T-cell (primary cell): Measurements from ENCODE around the gene TPST2. TPM values are rescaled to one million over a fixed set of nuclear protein-coding genes. Genes with fewer than 3 reads are reported as not detected.

Experiments used
- ATAC-seq, 4 experiments: fragments of 200-7000 bp in 3 of 4; fragments of 150-1000 bp in 1 of 4; cut with Tn5 transposase; replicated peaks in 1 of 4; 1 replicate in 3 of 4; 2 replicates in 1 of 4; pipeline ENCODE4 v1.10.0; 2021; ENCODE audit warnings: moderate library complexity in 3 of 4, mild to moderate bottlenecking in 2 of 4, moderate number of reproducible peaks in 1 of 4
- CTCF ChIA-PET, 2 donors: fragments of 300-600 bp; sonication (Branson Sonifier 250); formaldehyde crosslinking; loops; one replicate each; lab custom pipeline; 2022; ENCODE audit warnings: antibody characterized with exemption in 2 of 2; lab: Charles Lee
- POLR2A ChIA-PET, 2 donors: fragments of 300-600 bp; sonication (Branson Sonifier 250); formaldehyde crosslinking; loops; one replicate each; lab custom pipeline; 2022; ENCODE audit warnings: antibody characterized with exemption in 2 of 2; lab: Charles Lee
- DNase-seq, 35 experiments: peaks; one replicate each; pipeline versions ENCODE4 v3.0.0 to v3.0.0-alpha.2; 2013 to 2023
- H3K27ac ChIP-seq: one replicate; pipeline ENCODE4 v1.5.1; 2013; ENCODE audit warnings: low read length
- H3K27me3 ChIP-seq, 2 experiments: replicated peaks in 1 of 2; 1 replicate in 1 of 2; 2 replicates in 1 of 2; pipeline versions ENCODE4 v1.6.1 to v1.7.0; 2013; ENCODE audit warnings: low read length in 1 of 2, mixed read lengths in 1 of 2; ENCODE audit not compliant: control insufficient read depth in 2 of 2, insufficient read depth in 2 of 2; ENCODE audit errors: extremely low read depth in 1 of 2
- H3K36me3 ChIP-seq, 2 donors: 1 replicate in 1 of 2; 2 replicates in 1 of 2; pipeline versions ENCODE4 v1.6.1 to v1.7.0; 2013; ENCODE audit warnings: low read length in 1 of 2; ENCODE audit not compliant: control insufficient read depth in 2 of 2, insufficient read depth in 1 of 2; ENCODE audit errors: extremely low read depth in 1 of 2
- H3K4me1 ChIP-seq, 2 experiments: 1 replicate in 1 of 2; 2 replicates in 1 of 2; pipeline versions ENCODE4 v1.6.1 to v1.7.0; 2013; ENCODE audit warnings: low read length in 2 of 2, mixed read lengths in 1 of 2; ENCODE audit not compliant: insufficient read depth in 2 of 2, control insufficient read depth in 1 of 2; ENCODE audit errors: extremely low read depth in 1 of 2
- H3K4me3 ChIP-seq, 2 donors: 1 replicate in 1 of 2; 2 replicates in 1 of 2; pipeline versions ENCODE4 v1.5.1 to v1.7.0; 2013; ENCODE audit warnings: mild to moderate bottlenecking in 2 of 2, low read length in 1 of 2, moderate library complexity in 1 of 2; ENCODE audit not compliant: control insufficient read depth in 1 of 2; ENCODE audit errors: extremely low read depth in 1 of 2
- H3K9me3 ChIP-seq: 2 replicates; pipeline ENCODE4 v1.7.0; 2013
- H3K27ac Mint-ChIP-seq, 2 donors: one replicate each; pipeline ENCODE4 v1.8.0; 2020 to 2021; ENCODE audit warnings: mild to moderate bottlenecking in 2 of 2, mixed read lengths in 2 of 2
- H3K27me3 Mint-ChIP-seq, 2 donors: one replicate each; pipeline ENCODE4 v1.8.0; 2021 to 2022; ENCODE audit warnings: mixed read lengths in 2 of 2
- H3K36me3 Mint-ChIP-seq: one replicate; pipeline ENCODE4 v1.8.0; 2021; ENCODE audit warnings: mixed read lengths
- H3K4me1 Mint-ChIP-seq, 3 donors: one replicate each; pipeline ENCODE4 v1.8.0; 2020 to 2022; ENCODE audit warnings: mixed read lengths in 3 of 3, mild to moderate bottlenecking in 1 of 3
- H3K4me3 Mint-ChIP-seq, 3 donors: one replicate each; pipeline ENCODE4 v1.8.0; 2020 to 2022; ENCODE audit warnings: mild to moderate bottlenecking in 3 of 3, mixed read lengths in 3 of 3, moderate library complexity in 3 of 3
- H3K9me3 Mint-ChIP-seq, 3 donors: one replicate each; pipeline ENCODE4 v1.8.0; 2020 to 2022; ENCODE audit warnings: mixed read lengths in 3 of 3
- WGBS: methylation state at CpG from one replicate; pipeline ENCODE4 v1.1.5; 2013; ENCODE audit warnings: missing lambda C conversion rate; ENCODE audit not compliant: insufficient coverage; 5-methylcytosine and 5-hydroxymethylcytosine counted together
- total RNA-seq, 35 experiments: library from RNA in 6 of 35; stranded (reverse) in 6 of 35; fragments of 120-200 nt in 1 of 35; gene quantifications; one replicate each; pipeline versions ENCODE4 v1.2.1 to v1.2.4 and lab custom pipeline; 2013 to 2026

Gene TPST2
- total RNA-seq, 5 donors from 2014 or later (not counting 1 experiment from before 2014, with no cell fraction given) = 30.3 to 42.1 (median 38.0) TPM

GRCh38 chr22:26565889-26566288 lies 24.0 kb downstream of the TPST2 start:
- Mint-ChIP-seq H3K36me3 (no peaks in the 10 kb centered on the region), H3K4me1 (peaks cover 49 to 60% (median 53%) of the 10 kb centered on the region in 3 donors), H3K27ac (no peak overlapping the region), H3K27me3 (no peaks in the 10 kb centered on the region), H3K9me3 (no peaks in the 10 kb centered on the region), H3K4me3 (no peak overlapping the region)
- ChIA-PET CTCF (no interaction called here), POLR2A (no interaction called here)
- WGBS = 35% methylated on average over 6 of the region's 8 CpGs
- Histone ChIP-seq H3K27ac (no peak overlapping the region), H3K9me3 (no peaks in the 10 kb centered on the region), H3K36me3 (peaks cover 10 to 24% of the 10 kb centered on the region in 2 donors), H3K27me3 (no peaks in the 10 kb centered on the region), H3K4me3 (no peak overlapping the region), H3K4me1 (peaks cover 3 to 67% of the 10 kb centered on the region in 2 experiments)
- no peak for DNase-seq
- ATAC-seq = no peak

GRCh38 chr22:26565181-26565580 lies 24.8 kb downstream of the TPST2 start:
- Mint-ChIP-seq H3K36me3 (peaks cover 4% of the 10 kb centered on the region), H3K4me1 (peaks cover 43 to 56% (median 53%) of the 10 kb centered on the region in 3 donors), H3K27ac (no peak overlapping the region), H3K9me3 (no peaks in the 10 kb centered on the region), H3K27me3 (no peaks in the 10 kb centered on the region), H3K4me3 (no peak overlapping the region)
- ATAC-seq (no peak), DNase-seq (no peak)
- H3K27ac ChIP-seq = no peak overlapping the region
- H3K36me3 ChIP-seq = peaks cover 10 to 24% of the 10 kb centered on the region in 2 donors
- no peaks in the 10 kb centered on the region for H3K27me3 ChIP-seq
- no peaks in the 10 kb centered on the region for H3K9me3 ChIP-seq
- POLR2A ChIA-PET = no interaction called here
- WGBS = 97% methylated on average over 6 of the region's 6 CpGs
- H3K4me1 ChIP-seq = peaks cover 0 to 60% of the 10 kb centered on the region in 2 experiments
- CTCF ChIA-PET = interaction anchor here in 1 of 2 donors (0.6 kb wide), 1 partner anchor 43 kb away, joined by 3 read pairs; no protein-coding TSS in a partner anchor
- H3K4me3 ChIP-seq = no peak overlapping the region

- Histone ChIP-seq H3K9me3 (no peaks in the 10 kb centered on the region), H3K4me3 (no peak overlapping the region), H3K4me1 (peaks cover 0 to 61% of the 10 kb centered on the region in 2 experiments), H3K27ac (no peak overlapping the region), H3K36me3 (peaks cover 10 to 24% of the 10 kb centered on the region in 2 donors), H3K27me3 (no peaks in the 10 kb centered on the region)
- H3K27me3 Mint-ChIP-seq = no peaks in the 10 kb centered on the region
- 100% methylated on average over 1 of the region's 3 CpGs for WGBS
- DNase-seq (no peak), ATAC-seq (no peak)
- ChIA-PET CTCF (interaction anchor here in 1 of 2 donors (0.6 kb wide), 1 partner anchor 43 kb away, joined by 3 read pairs; no protein-coding TSS in a partner anchor), POLR2A (no interaction called here)
- no peak overlapping the region for H3K4me3 Mint-ChIP-seq
- peaks cover 42 to 56% (median 55%) of the 10 kb centered on the region in 3 donors for H3K4me1 Mint-ChIP-seq
- no peak overlapping the region for H3K27ac Mint-ChIP-seq
- H3K36me3 Mint-ChIP-seq = peaks cover 4% of the 10 kb centered on the region
- H3K9me3 Mint-ChIP-seq = no peaks in the 10 kb centered on the region
Observed at GRCh38 chr22:26564672-26565071, 25.3 kb downstream of the TPST2 start.

GRCh38 chr22:26564181-26564580 lies 25.8 kb downstream of the TPST2 start:
- H3K36me3 Mint-ChIP-seq = peaks cover 4% of the 10 kb centered on the region
- H3K4me1 Mint-ChIP-seq = peaks cover 44 to 55% (median 53%) of the 10 kb centered on the region in 3 donors

GRCh38 chr22:26563022-26563421 lies 26.9 kb downstream of the TPST2 start:
- Mint-ChIP-seq H3K27me3 (no peaks in the 10 kb centered on the region), H3K27ac (no peak overlapping the region), H3K4me1 (peaks cover 43 to 52% (median 51%) of the 10 kb centered on the region in 3 donors), H3K4me3 (no peak overlapping the region), H3K9me3 (no peaks in the 10 kb centered on the region), H3K36me3 (peaks cover 4% of the 10 kb centered on the region)
- peaks cover 0 to 64% of the 10 kb centered on the region in 2 experiments for H3K4me1 ChIP-seq
- H3K4me3 ChIP-seq = no peak overlapping the region
- peaks cover 10 to 24% of the 10 kb centered on the region in 2 donors for H3K36me3 ChIP-seq
- no peaks in the 10 kb centered on the region for H3K27me3 ChIP-seq
- H3K9me3 ChIP-seq = no peaks in the 10 kb centered on the region
- H3K27ac ChIP-seq = no peak overlapping the region
- DNase-seq = peak in 4 of 35 experiments; percentile 11 to 45 (median 12)
- peak in 2 of 4 experiments; percentile 31 to 40 for ATAC-seq
- ChIA-PET POLR2A (interaction anchor here in 1 of 2 donors (0.6 kb wide), 1 partner anchor 26 kb away, joined by 3 read pairs; no protein-coding TSS in a partner anchor), CTCF (no interaction called here)
- 75% methylated on average over 3 of the region's 5 CpGs for WGBS

More at GRCh38 chr22:26564181-26564580, 25.8 kb downstream of the TPST2 start:
- no peaks in the 10 kb centered on the region for H3K9me3 Mint-ChIP-seq
- POLR2A ChIA-PET = no interaction called here
- ATAC-seq (no peak), DNase-seq (no peak)
- H3K4me3 Mint-ChIP-seq = no peak overlapping the region
- no peak overlapping the region for H3K27ac Mint-ChIP-seq
- Histone ChIP-seq H3K4me1 (peaks cover 0 to 62% of the 10 kb centered on the region in 2 experiments), H3K27ac (no peak overlapping the region), H3K9me3 (no peaks in the 10 kb centered on the region), H3K4me3 (no peak overlapping the region), H3K27me3 (no peaks in the 10 kb centered on the region), H3K36me3 (peaks cover 10 to 24% of the 10 kb centered on the region in 2 donors)
- WGBS = 100% methylated on average over 7 of the region's 8 CpGs
- no peaks in the 10 kb centered on the region for H3K27me3 Mint-ChIP-seq
- CTCF ChIA-PET = interaction anchor here in 1 of 2 donors (0.5 kb wide), 1 partner anchor 78 kb away, joined by 4 read pairs; no protein-coding TSS in a partner anchor

- peaks cover 0 to 64% of the 10 kb centered on the region in 2 experiments for H3K4me1 ChIP-seq
- CTCF ChIA-PET = interaction anchor here in 1 of 2 donors (0.7 kb wide), 1 partner anchor 1245 kb away, joined by 5 read pairs; no protein-coding TSS in a partner anchor
- Mint-ChIP-seq H3K27ac (peak overlapping the region in 1 of 2 donors; percentile 12), H3K9me3 (no peaks in the 10 kb centered on the region), H3K4me1 (peaks cover 36 to 48% (median 43%) of the 10 kb centered on the region in 3 donors), H3K4me3 (no peak overlapping the region), H3K36me3 (peaks cover 4% of the 10 kb centered on the region), H3K27me3 (no peaks in the 10 kb centered on the region)
- peaks cover 13 to 26% of the 10 kb centered on the region in 2 donors for H3K36me3 ChIP-seq
- no peak overlapping the region for H3K4me3 ChIP-seq
- no peaks in the 10 kb centered on the region for H3K9me3 ChIP-seq
- DNase-seq (no peak), ATAC-seq (no peak)
- POLR2A ChIA-PET = no interaction called here
- H3K27ac ChIP-seq = no peak overlapping the region
- H3K27me3 ChIP-seq = no peaks in the 10 kb centered on the region
- WGBS = 100% methylated on average over 4 of the region's 9 CpGs
Observed at GRCh38 chr22:26561756-26562417, 28.0 kb downstream of the TPST2 start.
